ENCODE data around the gene ZNF554.

DNA sequence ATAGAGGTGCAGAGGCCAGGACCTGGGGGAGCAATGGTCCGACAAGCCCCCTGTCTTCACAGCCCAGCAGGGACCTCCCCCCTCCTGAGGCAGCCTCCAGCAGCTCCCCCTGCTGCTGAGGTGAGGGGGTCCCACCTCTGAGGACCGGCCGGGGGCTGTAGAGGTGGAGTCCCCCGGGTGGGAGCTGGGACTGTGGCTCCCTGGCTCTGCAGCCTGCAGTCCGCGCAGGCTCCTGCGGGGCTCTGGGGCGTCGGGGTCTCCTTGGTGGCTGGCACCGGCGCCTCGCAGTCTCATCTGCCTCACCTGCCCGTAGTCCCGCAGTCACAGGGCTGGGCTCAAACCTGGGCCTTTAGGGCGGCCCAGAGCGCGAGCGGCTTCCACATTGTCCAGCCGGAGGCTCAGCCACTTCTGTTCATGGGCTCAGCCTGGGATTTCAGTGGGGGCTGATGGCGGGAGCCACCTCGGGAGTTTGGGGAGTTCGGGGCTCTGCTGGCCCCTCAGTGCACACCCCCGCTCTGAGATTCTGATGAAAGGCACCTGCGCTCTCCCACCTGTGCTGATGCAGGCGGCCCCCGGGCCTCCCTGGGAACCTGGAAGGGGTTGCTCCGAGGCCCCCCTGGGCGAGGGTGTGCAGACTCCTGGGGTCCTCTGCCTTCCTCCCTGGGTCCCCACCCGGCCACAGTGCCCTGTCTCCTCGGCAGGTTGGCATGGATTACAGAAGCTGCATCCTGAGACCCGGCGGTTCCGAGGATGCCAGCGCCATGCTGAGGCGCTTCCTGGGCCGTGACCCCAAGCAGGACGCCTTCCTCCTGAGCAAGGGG is 7.0 kb upstream of the ZNF554 start:
- no peak for TF ChIP-seq TAF1 (IDR thresholded peaks at IDR 0.05; ENCODE audit: borderline replicate concordance, insufficient read depth, low read length)
- TF ChIP-seq POLR2AphosphoS5 (IDR thresholded peaks at IDR 0.05; ENCODE audit: low read depth, low read length): no peak
- TF ChIP-seq REST (IDR thresholded peaks at IDR 0.05; ENCODE audit: insufficient read depth in 1 of 2, low read depth in 2 of 2, low read length in 2 of 2): no peak
